Fibroblast of lung (primary cell): ENCODE results near the gene HSPB8. TPM values are rescaled to one million over a fixed set of nuclear protein-coding genes. Genes with fewer than 3 reads are reported as not detected.
A peak's percentile ranks its signal among the peaks of the same experiment; 100 is the strongest.

Source experiments
- DNase-seq, 2 donors: peaks; one replicate each; pipeline versions ENCODE4 v3.0.0 to v3.0.0-alpha.2; 2010; ENCODE audit warnings: low read depth in 2 of 2
- H2AFZ ChIP-seq: 2 replicates; pipeline ENCODE4 v1.5.1; 2012; ENCODE audit warnings: low read length, control low read depth, inconsistent platforms
- H3K27ac ChIP-seq: 2 replicates; pipeline ENCODE4 v1.5.1; 2011; ENCODE audit warnings: low read length, control low read depth; ENCODE audit not compliant: insufficient read depth
- H3K27me3 ChIP-seq: 2 replicates; pipeline ENCODE4 v1.5.1; 2011; ENCODE audit warnings: mild to moderate bottlenecking, low read length; ENCODE audit not compliant: control insufficient read depth, insufficient read depth
- H3K36me3 ChIP-seq: 2 replicates; pipeline ENCODE4 v1.5.1; 2011; ENCODE audit warnings: low read length; ENCODE audit not compliant: control insufficient read depth, insufficient read depth
- H3K4me1 ChIP-seq: 2 replicates; pipeline ENCODE4 v1.5.1; 2011; ENCODE audit warnings: low read length; ENCODE audit not compliant: control insufficient read depth, insufficient read depth; ENCODE audit errors: extremely low read depth
- H3K4me2 ChIP-seq: 2 replicates; pipeline ENCODE4 v1.5.1; 2011; ENCODE audit warnings: low read length, control low read depth; ENCODE audit not compliant: insufficient read depth; ENCODE audit errors: extremely low read depth
- H3K4me3 ChIP-seq, 4 experiments: fragments of 200-600 bp in 1 of 4; sonication (generic) in 1 of 4; replicated peaks in 1 of 4; 2 replicates each; pipeline ENCODE4 v1.5.1; 2011 to 2016; ENCODE audit warnings: low read length in 4 of 4, low read depth in 3 of 4, mild to moderate bottlenecking in 3 of 4, control low read depth in 2 of 4, inconsistent platforms in 1 of 4, mixed read lengths in 1 of 4; ENCODE audit not compliant: insufficient read depth in 1 of 4; ENCODE audit errors: control extremely low read depth in 1 of 4
- H3K79me2 ChIP-seq: 2 replicates; pipeline ENCODE4 v1.5.1; 2012; ENCODE audit warnings: mild to moderate bottlenecking, low read length, inconsistent platforms; ENCODE audit not compliant: control insufficient read depth, insufficient read depth
- H3K9ac ChIP-seq: 2 replicates; pipeline ENCODE4 v1.5.1; 2011; ENCODE audit warnings: mild to moderate bottlenecking, low read length, control low read depth; ENCODE audit not compliant: insufficient read depth
- H3K9me3 ChIP-seq: 2 replicates; pipeline ENCODE4 v1.5.1; 2012; ENCODE audit warnings: low read depth, low read length; ENCODE audit not compliant: control insufficient read depth, insufficient read depth
- H4K20me1 ChIP-seq: 2 replicates; pipeline ENCODE4 v1.5.1; 2011; ENCODE audit warnings: low read length; ENCODE audit not compliant: control insufficient read depth, insufficient read depth; ENCODE audit errors: extremely low read depth
- EZH2 ChIP-seq: IDR thresholded peaks from 2 replicates; pipeline ENCODE4 v1.5.1; 2012; ENCODE audit warnings: low read length, control low read depth, mild to moderate bottlenecking; ENCODE audit errors: missing control alignments
- polyA plus RNA-seq, 2 donors: library from polyadenylated mRNA; depleted of rRNA in 1 of 2; stranded (reverse) in 1 of 2; unstranded in 1 of 2; fragments of >200 nt; gene quantifications; 2 replicates each; pipeline ENCODE4 v1.2.1, GENCODE V29; 2011 to 2012; ENCODE audit warnings: missing spikeins in 1 of 2
- total RNA-seq: library from RNA; depleted of rRNA; stranded (reverse); fragments of >200 nt; gene quantifications from 2 replicates; pipeline ENCODE4 v1.2.1, GENCODE V29; 2014
- TF ChIP-seq, protein P1 (sequence below), 2 donors: IDR thresholded peaks in 1 of 2; conservative IDR thresholded peaks in 1 of 2; 1 replicate in 1 of 2; 2 replicates in 1 of 2; pipeline ENCODE4 v1.5.1; 2011 to 2012; ENCODE audit warnings: low read length in 2 of 2, control low read depth in 1 of 2, inconsistent platforms in 1 of 2, low read depth in 1 of 2, mild to moderate bottlenecking in 1 of 2

HSPB8 gene
- total and polyA plus RNA-seq, 2 donors (not counting 1 experiment from before 2014, with no cell fraction given) = 23.8 to 42.4 TPM

- no peaks in the 10 kb centered on the region for H3K36me3 ChIP-seq
- H4K20me1 ChIP-seq = no peaks in the 10 kb centered on the region
- no peaks in the 10 kb centered on the region for H3K27me3 ChIP-seq
- no peaks in the 10 kb centered on the region for H3K79me2 ChIP-seq
- H3K9me3 ChIP-seq = no peaks in the 10 kb centered on the region
- H3K4me3 ChIP-seq = no peak overlapping the region
- no peak for DNase-seq
- H3K4me1 ChIP-seq = no peaks in the 10 kb centered on the region
- no peak overlapping the region for H3K4me2 ChIP-seq
- H2AFZ ChIP-seq = no peak overlapping the region
- H3K9ac ChIP-seq = no peak overlapping the region
- TF ChIP-seq, protein P1, sequence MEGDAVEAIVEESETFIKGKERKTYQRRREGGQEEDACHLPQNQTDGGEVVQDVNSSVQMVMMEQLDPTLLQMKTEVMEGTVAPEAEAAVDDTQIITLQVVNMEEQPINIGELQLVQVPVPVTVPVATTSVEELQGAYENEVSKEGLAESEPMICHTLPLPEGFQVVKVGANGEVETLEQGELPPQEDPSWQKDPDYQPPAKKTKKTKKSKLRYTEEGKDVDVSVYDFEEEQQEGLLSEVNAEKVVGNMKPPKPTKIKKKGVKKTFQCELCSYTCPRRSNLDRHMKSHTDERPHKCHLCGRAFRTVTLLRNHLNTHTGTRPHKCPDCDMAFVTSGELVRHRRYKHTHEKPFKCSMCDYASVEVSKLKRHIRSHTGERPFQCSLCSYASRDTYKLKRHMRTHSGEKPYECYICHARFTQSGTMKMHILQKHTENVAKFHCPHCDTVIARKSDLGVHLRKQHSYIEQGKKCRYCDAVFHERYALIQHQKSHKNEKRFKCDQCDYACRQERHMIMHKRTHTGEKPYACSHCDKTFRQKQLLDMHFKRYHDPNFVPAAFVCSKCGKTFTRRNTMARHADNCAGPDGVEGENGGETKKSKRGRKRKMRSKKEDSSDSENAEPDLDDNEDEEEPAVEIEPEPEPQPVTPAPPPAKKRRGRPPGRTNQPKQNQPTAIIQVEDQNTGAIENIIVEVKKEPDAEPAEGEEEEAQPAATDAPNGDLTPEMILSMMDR (conservative IDR thresholded peaks at IDR 0.05 in 1 of 2, IDR thresholded peaks at IDR 0.05 in 1 of 2; ENCODE audit: low read depth in 1 of 2, low read length in 2 of 2) = no peak
- no peak for TF ChIP-seq EZH2
- no peak overlapping the region for H3K27ac ChIP-seq
These were observed 27.8 kb downstream of the HSPB8 start for GRCh38 chr12:119206348-119207062.

GRCh38 chr12:119207063-119207560 is 28.4 kb downstream of the HSPB8 start:
- H3K9ac ChIP-seq = no peak overlapping the region
- DNase-seq = no peak
- no peak overlapping the region for H3K4me2 ChIP-seq
- no peak overlapping the region for H2AFZ ChIP-seq
- H3K27me3 ChIP-seq = no peaks in the 10 kb centered on the region
- H3K4me3 ChIP-seq = no peak overlapping the region
- H3K79me2 ChIP-seq = no peaks in the 10 kb centered on the region
- H3K36me3 ChIP-seq = no peaks in the 10 kb centered on the region
- no peaks in the 10 kb centered on the region for H3K9me3 ChIP-seq
- TF ChIP-seq, protein P1 (conservative IDR thresholded peaks at IDR 0.05 in 1 of 2, IDR thresholded peaks at IDR 0.05 in 1 of 2; ENCODE audit: low read depth in 1 of 2, low read length in 2 of 2) = no peak
- no peak for TF ChIP-seq EZH2
- no peak overlapping the region for H3K27ac ChIP-seq
- no peaks in the 10 kb centered on the region for H4K20me1 ChIP-seq
- H3K4me1 ChIP-seq = no peaks in the 10 kb centered on the region

- no peaks in the 10 kb centered on the region for H3K27me3 ChIP-seq
- peak; percentile 5 to 58 for DNase-seq
- no peaks in the 10 kb centered on the region for H3K36me3 ChIP-seq
- H4K20me1 ChIP-seq = no peaks in the 10 kb centered on the region
- no peak overlapping the region for H3K9ac ChIP-seq
- no peak overlapping the region for H3K4me2 ChIP-seq
- no peak for TF ChIP-seq EZH2
- TF ChIP-seq, protein P1 (conservative IDR thresholded peaks at IDR 0.05 in 1 of 2, IDR thresholded peaks at IDR 0.05 in 1 of 2; ENCODE audit: low read depth in 1 of 2, low read length in 2 of 2) = no peak
- no peak overlapping the region for H3K27ac ChIP-seq
- no peaks in the 10 kb centered on the region for H3K9me3 ChIP-seq
- no peaks in the 10 kb centered on the region for H3K4me1 ChIP-seq
- H3K4me3 ChIP-seq = no peak overlapping the region
- H3K79me2 ChIP-seq = no peaks in the 10 kb centered on the region
- no peak overlapping the region for H2AFZ ChIP-seq
These were observed 29.9 kb downstream of the HSPB8 start for GRCh38 chr12:119208626-119209061.
